GM21825 (cell line): ENCODE data around the gene PBX4.

Source experiments
- ATAC-seq: cut with Tn5 transposase; IDR thresholded peaks from one replicate; pipeline ENCODE4 v1.9.1; 2021; ENCODE audit warnings: mild to moderate bottlenecking, moderate library complexity; ENCODE audit not compliant: unreplicated experiment

The PBX4 gene

GRCh38 chr19:19649580-19649995 lies 31.1 kb upstream of the PBX4 start:
- no peak for ATAC-seq

GRCh38 chr19:19649155-19649554 lies 30.7 kb upstream of the PBX4 start:
- ATAC-seq: no peak

- no peak for ATAC-seq
These were observed 28.7 kb upstream of the PBX4 start for GRCh38 chr19:19647037-19647835.

GRCh38 chr19:19645233-19645870 lies 26.9 kb upstream of the PBX4 start:
- no peak for ATAC-seq

- no peak for ATAC-seq
These were observed 25.5 kb upstream of the PBX4 start for GRCh38 chr19:19644054-19644388.

GRCh38 chr19:19643158-19644053 lies 24.9 kb upstream of the PBX4 start, which contains the start of gene GMIP:
TSS of gene GMIP (minus strand) at chr19:19643657. CDS start at chr19:19643529, 128 bp downstream.
- peak; percentile 54 for ATAC-seq

GRCh38 chr19:19642506-19643157 lies 24.1 kb upstream of the PBX4 start:
- peak; percentile 14 for ATAC-seq

GRCh38 chr19:19637523-19638251 lies 19.2 kb upstream of the PBX4 start:
- no peak for ATAC-seq

GRCh38 chr19:19637186-19637522 lies 18.7 kb upstream of the PBX4 start:
- ATAC-seq: no peak

GRCh38 chr19:19636573-19637185 lies 18.2 kb upstream of the PBX4 start:
- ATAC-seq: no peak

- ATAC-seq: no peak
These were observed 16.8 kb upstream of the PBX4 start for GRCh38 chr19:19635313-19635702.

GRCh38 chr19:19634516-19635312 lies 16.2 kb upstream of the PBX4 start:
- no peak for ATAC-seq

GRCh38 chr19:19633711-19634515 lies 15.4 kb upstream of the PBX4 start:
- ATAC-seq: no peak

- ATAC-seq: no peak
These were observed 14.2 kb upstream of the PBX4 start for GRCh38 chr19:19632661-19633060.

GRCh38 chr19:19631346-19631745 lies 12.9 kb upstream of the PBX4 start:
- no peak for ATAC-seq

- ATAC-seq: no peak
These were observed 11.9 kb upstream of the PBX4 start for GRCh38 chr19:19630426-19630825.

- ATAC-seq: no peak
These were observed 11.6 kb upstream of the PBX4 start for GRCh38 chr19:19630062-19630414.

- ATAC-seq: no peak
These were observed 10.1 kb upstream of the PBX4 start for GRCh38 chr19:19628501-19629134.
